Coronary artery (tissue), 2 donors: ENCODE measurements around the gene EN2.

Experiments
- DNase-seq: peaks from one replicate; pipeline ENCODE4 v3.0.0-alpha.2; 2017; ENCODE audit warnings: low spot score
- H3K27ac ChIP-seq, 2 donors: fragments of 200-600 bp; sonication (generic); one replicate each; pipeline ENCODE4 v1.5.1; 2016 to 2019
- H3K4me3 ChIP-seq: fragments of 200-600 bp; sonication (generic); 2 replicates; pipeline ENCODE4 v1.5.1; 2016; ENCODE audit warnings: mild to moderate bottlenecking, moderate library complexity
- CTCF ChIP-seq: fragments of 200-600 bp; sonication (generic); IDR thresholded peaks from one replicate; pipeline ENCODE4 v1.5.1; 2019; ENCODE audit warnings: antibody characterized with exemption

The EN2 gene

GRCh38 chr7:155452505-155453295 lies 5.2 kb upstream of the EN2 start:
- Histone ChIP-seq H3K27ac (no peak overlapping the region), H3K4me3 (no peak overlapping the region)
- DNase-seq: no peak
- no peak for TF ChIP-seq CTCF

- DNase-seq: no peak
- Histone ChIP-seq H3K27ac (no peak overlapping the region), H3K4me3 (peak overlapping the region; percentile 35)
- TF ChIP-seq CTCF: no peak
Measured at GRCh38 chr7:155453296-155454182, 4.4 kb upstream of the EN2 start.

DNA sequence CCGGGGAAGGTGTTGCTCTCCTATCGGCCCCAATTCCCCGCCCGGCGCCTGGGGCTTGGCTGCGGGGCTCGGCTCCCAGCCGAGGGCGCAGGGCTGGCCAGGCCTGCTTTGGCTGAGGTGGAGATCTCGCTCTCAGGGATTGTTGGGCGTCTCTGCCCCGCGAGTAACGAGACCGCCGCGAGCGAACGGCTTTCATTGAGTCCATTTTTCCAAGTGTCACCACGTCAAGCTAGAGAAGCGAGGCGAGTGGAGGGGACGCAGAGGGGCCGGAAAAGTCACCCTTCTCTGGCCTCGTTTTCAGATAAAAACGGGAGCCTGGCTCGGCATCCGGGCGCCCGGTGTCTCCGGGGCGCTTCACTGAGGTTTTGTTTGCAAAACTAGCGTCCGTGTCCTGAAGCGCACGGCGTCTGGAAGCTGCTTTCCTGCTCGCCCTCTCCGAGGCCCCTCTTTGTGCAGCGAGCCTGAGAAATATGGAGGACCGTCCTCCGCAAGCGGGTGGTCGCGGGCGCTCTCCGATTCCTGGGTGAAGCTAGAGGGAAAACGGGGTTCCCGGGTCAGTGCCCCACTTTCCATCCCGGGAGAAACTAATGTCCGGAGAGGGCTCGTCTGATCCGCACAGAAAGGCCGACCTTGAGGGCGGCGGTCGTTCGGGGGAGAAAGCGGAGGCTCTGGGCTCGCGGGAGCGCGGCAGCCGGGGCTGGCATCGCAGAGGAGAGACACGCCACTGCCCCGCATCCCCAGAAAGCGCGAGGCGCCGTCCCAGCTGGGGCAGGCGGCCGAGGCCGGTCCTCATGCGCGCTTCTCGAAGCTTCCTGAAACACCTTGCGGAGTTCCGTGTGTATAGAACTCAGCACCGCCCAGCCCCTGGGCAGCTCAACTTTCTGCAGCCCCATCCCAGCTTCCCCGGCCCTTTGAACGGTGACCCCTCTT lies 3.5 kb upstream of the EN2 start:
- no peak for DNase-seq
- TF ChIP-seq CTCF: no peak
- Histone ChIP-seq H3K27ac (no peak overlapping the region), H3K4me3 (peak overlapping the region; percentile 35)

DNA sequence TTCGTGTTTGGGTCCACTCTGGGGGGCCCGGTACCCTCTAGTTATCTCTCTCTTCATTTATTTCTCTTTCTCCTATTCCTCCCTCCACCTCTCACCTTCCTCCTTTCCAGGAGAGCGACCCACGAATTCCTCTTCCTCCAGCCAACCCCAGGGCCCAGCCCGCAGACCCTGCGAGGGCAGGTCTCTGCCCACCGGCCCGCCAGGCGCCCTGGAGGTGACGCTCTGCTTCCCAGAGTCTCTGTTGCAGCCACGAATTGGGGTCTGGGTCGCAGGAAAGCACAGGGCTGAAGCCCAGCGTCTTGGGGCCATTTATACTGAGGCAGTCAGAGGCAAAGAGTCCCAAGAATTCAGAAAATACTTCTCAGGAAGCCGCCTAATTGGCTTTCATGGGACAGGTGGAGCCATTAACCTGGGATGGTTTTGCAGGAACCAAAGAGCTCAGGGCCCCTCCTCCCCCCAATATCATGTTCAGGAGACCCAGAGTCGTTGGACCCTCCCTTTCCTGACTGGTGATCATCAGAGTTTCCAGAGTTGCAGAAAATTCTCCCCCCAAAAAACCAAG lies 2.7 kb upstream of the EN2 start:
- DNase-seq: no peak
- no peak overlapping the region for H3K4me3 ChIP-seq
- no peak for TF ChIP-seq CTCF
- no peak overlapping the region for H3K27ac ChIP-seq

GRCh38 chr7:155455776-155456737 lies 1.9 kb upstream of the EN2 start:
- H3K4me3 ChIP-seq: peak overlapping the region; percentile 70
- TF ChIP-seq CTCF: no peak
- H3K27ac ChIP-seq: no peak overlapping the region
- no peak for DNase-seq
